Ovary (tissue), 9 donors: ENCODE results near the gene SDK1. TPM values are rescaled to one million over a fixed set of nuclear protein-coding genes. Genes with fewer than 3 reads are reported as not detected.

Experiments used
- DNase-seq, 5 donors: peaks; one replicate each; pipeline ENCODE4 v3.0.0-alpha.2; 2019 to 2020
- H3K27ac ChIP-seq, 2 donors: fragments of 200-600 bp; one replicate each; pipeline versions ENCODE4 v1.5.1 to v1.8.0; 2019 to 2022
- H3K27me3 ChIP-seq: fragments of 200-600 bp; one replicate; pipeline ENCODE4 v1.8.0; 2022
- H3K36me3 ChIP-seq: fragments of 200-600 bp; sonication (generic); one replicate; pipeline ENCODE4 v1.5.1; 2019
- H3K4me1 ChIP-seq: one replicate; pipeline ENCODE4 v1.8.1; 2013; ENCODE audit warnings: mild to moderate bottlenecking, moderate library complexity; ENCODE audit not compliant: insufficient read depth
- H3K4me3 ChIP-seq: fragments of 200-600 bp; sonication (generic); one replicate; pipeline ENCODE4 v1.5.1; 2017
- H3K9me3 ChIP-seq, 2 donors: fragments of 200-600 bp in 1 of 2; sonication (generic) in 1 of 2; one replicate each; pipeline versions ENCODE4 v1.5.1 to v1.8.1; 2013 to 2019; ENCODE audit warnings: mild to moderate bottlenecking in 1 of 2, moderate library complexity in 1 of 2
- CTCF ChIP-seq, 3 donors: fragments of 450-650 bp in 2 of 3; fragments of 200-600 bp in 1 of 3; IDR thresholded peaks; one replicate each; pipeline versions ENCODE4 v1.5.1 to v1.8.0; 2016 to 2022; ENCODE audit warnings: antibody characterized with exemption in 3 of 3, mild to moderate bottlenecking in 1 of 3
- EP300 ChIP-seq: sonication (generic); formaldehyde crosslinking; IDR thresholded peaks from one replicate; pipeline ENCODE4 v1.6.1; 2017; ENCODE audit warnings: antibody characterized with exemption
- POLR2A ChIP-seq: fragments of 450-650 bp; IDR thresholded peaks from one replicate; pipeline ENCODE4 v1.6.1; 2017; ENCODE audit warnings: antibody characterized with exemption, mild to moderate bottlenecking, moderate library complexity
- WGBS, 3 donors: extraction: QIAGEN DNeasy Blood & Tissue Kit in 1 of 3; methylation state at CpG; one replicate each; pipeline versions ENCODE4 v1.1.5 to v1.1.7; 2013 to 2017; 5-methylcytosine and 5-hydroxymethylcytosine counted together
- intact Hi-C, 4 donors: fragments of 100-400 bp; cut with DNase I; formaldehyde crosslinking; loops; one replicate each; pipeline versions ENCODE4 v1.11.0 to v1.15.1; 2022 to 2023
- polyA plus RNA-seq, 2 donors: library from polyadenylated mRNA; stranded (reverse); fragments of 200-250 nt in 1 of 2; fragments of 350-450 nt in 1 of 2; fragmentation: Illumina TruSeq in 1 of 2; extraction: RNeasy Lipid Tissue Mini Kit (QIAGEN cat#74804) in 1 of 2; gene quantifications; one replicate each; pipeline ENCODE4 v1.2.3, GENCODE V29; 2013 to 2014
- total RNA-seq, 7 donors: library from RNA; depleted of rRNA in 2 of 7; stranded (reverse); fragments of >200 nt in 2 of 7; fragmentation: NEBNext Ultra II Directional in 3 of 7; extraction: Animal tissue kit (Norgen Biotek cat#: 25700) in 3 of 7; gene quantifications; one replicate each; pipeline versions ENCODE4 v1.1.0 to v1.2.4, GENCODE V29; 2016 to 2023
- donor health status: DM: no; HTN: no; CAD: no; lungs with moderate emphysema.
- donor health status: DM: no; HTN: no; CAD: no.
- donor health status: Bipolar disorder and iron deficiency.
- donor health status: DM: yes; HTN: yes; CAD: no.
- donor health status: DM: no; HTN: no; CAD: no.
- donor health status: DM: yes; HTN: yes; CAD: no.

SDK1 gene
- total and polyA plus RNA-seq, 9 donors, result 1.2 to 13.3 (median 4.4) TPM

- no peaks in the 10 kb centered on the region for H3K36me3 ChIP-seq
- 87 to 94% (median 92%) methylated on average over 8 of the region's 8 CpGs for WGBS, 3 donors
- no peak for TF ChIP-seq CTCF (IDR thresholded peaks at IDR 0.05)
- TF ChIP-seq POLR2A, result no peak
- no peak for TF ChIP-seq EP300
- no peak for DNase-seq
- no peak overlapping the region for H3K4me3 ChIP-seq
- no peaks in the 10 kb centered on the region for H3K4me1 ChIP-seq
- no peaks in the 10 kb centered on the region for H3K9me3 ChIP-seq
- no peak overlapping the region for H3K27ac ChIP-seq
- no peaks in the 10 kb centered on the region for H3K27me3 ChIP-seq
- intact Hi-C loops, result no loop called here
Observed at GRCh38 chr7:4074994-4075393, 773.9 kb downstream of the SDK1 start.

- DNase-seq, result no peak
- intact Hi-C loops, result no loop called here
- 88 to 97% (median 90%) methylated on average over 19 of the region's 19 CpGs for WGBS, 3 donors
- Histone ChIP-seq H3K36me3 (no peaks in the 10 kb centered on the region), H3K4me1 (no peaks in the 10 kb centered on the region), H3K9me3 (no peaks in the 10 kb centered on the region), H3K27me3 (no peaks in the 10 kb centered on the region), H3K27ac (no peak overlapping the region), H3K4me3 (no peak overlapping the region)
- TF ChIP-seq CTCF (IDR thresholded peaks at IDR 0.05) (no peak), EP300 (no peak), POLR2A (no peak)
Observed at GRCh38 chr7:4076701-4077294, 775.7 kb downstream of the SDK1 start.

- Histone ChIP-seq H3K27me3 (no peaks in the 10 kb centered on the region), H3K4me1 (no peaks in the 10 kb centered on the region), H3K4me3 (no peak overlapping the region), H3K27ac (no peak overlapping the region), H3K36me3 (no peaks in the 10 kb centered on the region), H3K9me3 (no peaks in the 10 kb centered on the region)
- no peak for TF ChIP-seq EP300
- no peak for TF ChIP-seq POLR2A
- TF ChIP-seq CTCF (IDR thresholded peaks at IDR 0.05), result no peak
- DNase-seq, result no peak
- intact Hi-C loops, result no loop called here
- 97 to 98% (median 97%) methylated on average over 8 of the region's 8 CpGs for WGBS, 3 donors
Observed at GRCh38 chr7:4077980-4078379, 776.9 kb downstream of the SDK1 start.

GRCh38 chr7:4078580-4078979, 777.5 kb downstream of the SDK1 start:
- Histone ChIP-seq H3K27ac (no peak overlapping the region), H3K27me3 (no peaks in the 10 kb centered on the region), H3K4me1 (no peaks in the 10 kb centered on the region), H3K36me3 (no peaks in the 10 kb centered on the region), H3K4me3 (no peak overlapping the region), H3K9me3 (no peaks in the 10 kb centered on the region)
- TF ChIP-seq CTCF (IDR thresholded peaks at IDR 0.05) (no peak), POLR2A (no peak), EP300 (no peak)
- DNase-seq, result no peak
- intact Hi-C loops, result no loop called here
- 89 to 94% (median 93%) methylated on average over 13 of the region's 13 CpGs for WGBS, 3 donors
